ENCODE results near the gene AUP1. TPM values are rescaled to one million over a fixed set of nuclear protein-coding genes. Genes with fewer than 3 reads are reported as not detected.
A peak's percentile ranks its signal among the peaks of the same experiment; 100 is the strongest.

The AUP1 gene
- total RNA-seq, 4 donors from 2014 or later, result 93.7 to 168 (median 112) TPM

GRCh38 chr2:74550231-74550630 lies 20.7 kb upstream of the AUP1 start:
- Histone ChIP-seq H3K27ac (no peak overlapping the region), H3K27me3 (no peaks in the 10 kb centered on the region), H3K4me3 (replicated peaks in 1 of 3) (no peak overlapping the region), H3K9me3 (no peaks in the 10 kb centered on the region), H3K4me1 (peaks cover 8% of the 10 kb centered on the region in 2 donors), H3K36me3 (no peaks in the 10 kb centered on the region)
- intact Hi-C loops (cut with DNase I), result no loop called here
- no peak for DNase-seq
- WGBS, 2 donors, result 86 to 90% methylated on average over 7 of the region's 7 CpGs
- TF ChIP-seq CTCF (IDR thresholded peaks at IDR 0.05), result no peak
- no peak for TF ChIP-seq POLR2A (IDR thresholded peaks at IDR 0.05)

GRCh38 chr2:74548900-74549826 lies 19.7 kb upstream of the AUP1 start:
- no peaks in the 10 kb centered on the region for H3K9me3 ChIP-seq
- peak; percentile 63 to 64 for DNase-seq
- peak overlapping the region in 2 of 3 donors; percentile 30 to 49 for H3K4me3 ChIP-seq (replicated peaks in 1 of 3)
- peaks cover 7 to 8% of the 10 kb centered on the region in 2 donors for H3K4me1 ChIP-seq
- no peaks in the 10 kb centered on the region for H3K36me3 ChIP-seq
- no peaks in the 10 kb centered on the region for H3K27me3 ChIP-seq
- intact Hi-C loops (cut with DNase I), result no loop called here
- 8 to 26% methylated on average over 13 to 52 of the region's 85 CpGs for WGBS, 2 donors
- peak overlapping the region in 2 of 3 donors; percentile 11 to 57 for H3K27ac ChIP-seq
- TF ChIP-seq CTCF (IDR thresholded peaks at IDR 0.05) (no peak), POLR2A (IDR thresholded peaks at IDR 0.05) (peak in 1 of 2 donors; percentile 33)

- intact Hi-C loops (cut with DNase I), result no loop called here
- no peaks in the 10 kb centered on the region for H3K27me3 ChIP-seq
- peak overlapping the region in 2 of 3 donors; percentile 30 to 49 for H3K4me3 ChIP-seq (replicated peaks in 1 of 3)
- no peaks in the 10 kb centered on the region for H3K36me3 ChIP-seq
- H3K27ac ChIP-seq, result peak overlapping the region in 2 of 3 donors; percentile 11 to 57
- peaks cover 7 to 8% of the 10 kb centered on the region in 2 donors for H3K4me1 ChIP-seq
- H3K9me3 ChIP-seq, result no peaks in the 10 kb centered on the region
- 25% methylated on average over 15 to 16 of the region's 26 CpGs for WGBS, 2 donors
- DNase-seq, result no peak
- no peak for TF ChIP-seq POLR2A (IDR thresholded peaks at IDR 0.05)
- TF ChIP-seq CTCF (IDR thresholded peaks at IDR 0.05), result no peak
These were observed 18.9 kb upstream of the AUP1 start for GRCh38 chr2:74548285-74548899.

DNA sequence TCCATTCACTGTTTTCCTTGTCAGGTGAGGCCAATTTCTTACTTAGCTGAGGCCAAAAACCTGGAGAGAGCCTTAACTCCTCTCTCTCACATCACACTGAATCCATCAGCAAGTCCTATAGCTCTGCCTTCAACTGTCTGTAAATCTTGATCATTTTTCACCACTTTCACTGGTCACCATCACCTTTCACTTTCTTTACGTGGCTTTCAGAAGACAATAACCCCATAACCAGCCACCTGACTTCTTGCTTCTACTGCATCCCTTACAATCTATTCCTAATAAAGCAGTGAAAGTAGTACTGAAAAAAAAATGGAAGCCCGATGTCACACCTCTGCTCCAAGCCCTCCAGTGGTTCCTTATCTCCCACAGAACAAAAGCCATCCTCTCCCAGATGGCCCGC lies 16.5 kb upstream of the AUP1 start:
- WGBS, 2 donors, result 72 to 82% methylated on average over 3 of the region's 3 CpGs
- H3K4me1 ChIP-seq, result peaks cover 7 to 8% of the 10 kb centered on the region in 2 donors
- DNase-seq, result no peak
- no peaks in the 10 kb centered on the region for H3K36me3 ChIP-seq
- no peak overlapping the region for H3K4me3 ChIP-seq (replicated peaks in 1 of 3)
- intact Hi-C loops (cut with DNase I), result no loop called here
- no peaks in the 10 kb centered on the region for H3K27me3 ChIP-seq
- TF ChIP-seq POLR2A (IDR thresholded peaks at IDR 0.05), result no peak
- TF ChIP-seq CTCF (IDR thresholded peaks at IDR 0.05), result no peak
- no peak overlapping the region for H3K27ac ChIP-seq
- H3K9me3 ChIP-seq, result no peaks in the 10 kb centered on the region

- TF ChIP-seq POLR2A (IDR thresholded peaks at IDR 0.05) (no peak), CTCF (IDR thresholded peaks at IDR 0.05) (no peak)
- Histone ChIP-seq H3K4me1 (peaks cover 5 to 6% of the 10 kb centered on the region in 2 donors), H3K4me3 (replicated peaks in 1 of 3) (no peak overlapping the region), H3K9me3 (no peaks in the 10 kb centered on the region), H3K27ac (no peak overlapping the region), H3K27me3 (no peaks in the 10 kb centered on the region), H3K36me3 (no peaks in the 10 kb centered on the region)
- intact Hi-C loops (cut with DNase I), result no loop called here
- WGBS, 2 donors, result 93 to 97% methylated on average over 3 of the region's 3 CpGs
- no peak for DNase-seq
These were observed 15.1 kb upstream of the AUP1 start for GRCh38 chr2:74544634-74545033.

Data from thyroid gland (tissue), 4 donors.